GM12872 (cell line): ENCODE results near the gene SRSF8.

ENCODE experiments used
- TF ChIP-seq, protein P1 (sequence below): IDR thresholded peaks from 3 replicates; pipeline ENCODE4 v1.5.1; 2011; ENCODE audit warnings: low read depth, mild to moderate bottlenecking, low read length, moderate library complexity; ENCODE audit not compliant: insufficient read depth

SRSF8 gene

GRCh38 chr11:95058621-95059020, 8.1 kb upstream of the SRSF8 start:
- TF ChIP-seq, protein P1, sequence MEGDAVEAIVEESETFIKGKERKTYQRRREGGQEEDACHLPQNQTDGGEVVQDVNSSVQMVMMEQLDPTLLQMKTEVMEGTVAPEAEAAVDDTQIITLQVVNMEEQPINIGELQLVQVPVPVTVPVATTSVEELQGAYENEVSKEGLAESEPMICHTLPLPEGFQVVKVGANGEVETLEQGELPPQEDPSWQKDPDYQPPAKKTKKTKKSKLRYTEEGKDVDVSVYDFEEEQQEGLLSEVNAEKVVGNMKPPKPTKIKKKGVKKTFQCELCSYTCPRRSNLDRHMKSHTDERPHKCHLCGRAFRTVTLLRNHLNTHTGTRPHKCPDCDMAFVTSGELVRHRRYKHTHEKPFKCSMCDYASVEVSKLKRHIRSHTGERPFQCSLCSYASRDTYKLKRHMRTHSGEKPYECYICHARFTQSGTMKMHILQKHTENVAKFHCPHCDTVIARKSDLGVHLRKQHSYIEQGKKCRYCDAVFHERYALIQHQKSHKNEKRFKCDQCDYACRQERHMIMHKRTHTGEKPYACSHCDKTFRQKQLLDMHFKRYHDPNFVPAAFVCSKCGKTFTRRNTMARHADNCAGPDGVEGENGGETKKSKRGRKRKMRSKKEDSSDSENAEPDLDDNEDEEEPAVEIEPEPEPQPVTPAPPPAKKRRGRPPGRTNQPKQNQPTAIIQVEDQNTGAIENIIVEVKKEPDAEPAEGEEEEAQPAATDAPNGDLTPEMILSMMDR = no peak

DNA sequence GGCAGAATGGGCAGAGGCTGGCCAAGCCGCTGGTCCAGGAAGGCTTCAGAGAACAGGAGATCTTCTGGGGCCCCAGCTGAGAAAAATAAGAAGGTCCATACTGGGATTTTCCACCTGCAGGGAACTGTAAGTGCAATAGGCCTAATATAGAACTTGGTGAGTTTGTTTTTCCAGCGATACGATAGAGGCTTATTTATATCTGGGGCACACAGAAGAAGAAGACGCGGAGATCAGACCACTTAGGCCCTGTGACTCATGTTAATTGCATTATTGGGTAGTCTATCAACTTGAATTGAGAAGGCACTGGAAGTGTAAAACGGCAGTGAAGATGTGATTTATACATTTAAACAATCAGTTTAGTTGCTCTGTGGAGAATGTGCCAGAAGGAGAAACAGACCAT, 7.7 kb upstream of the SRSF8 start:
- TF ChIP-seq, protein P1 = no peak

GRCh38 chr11:95065336-95065735, 1.4 kb upstream of the SRSF8 start:
- TF ChIP-seq, protein P1 = no peak

GRCh38 chr11:95067039-95067840, 521 bp downstream of the SRSF8 start:
- TF ChIP-seq, protein P1 = peak; percentile 62

DNA sequence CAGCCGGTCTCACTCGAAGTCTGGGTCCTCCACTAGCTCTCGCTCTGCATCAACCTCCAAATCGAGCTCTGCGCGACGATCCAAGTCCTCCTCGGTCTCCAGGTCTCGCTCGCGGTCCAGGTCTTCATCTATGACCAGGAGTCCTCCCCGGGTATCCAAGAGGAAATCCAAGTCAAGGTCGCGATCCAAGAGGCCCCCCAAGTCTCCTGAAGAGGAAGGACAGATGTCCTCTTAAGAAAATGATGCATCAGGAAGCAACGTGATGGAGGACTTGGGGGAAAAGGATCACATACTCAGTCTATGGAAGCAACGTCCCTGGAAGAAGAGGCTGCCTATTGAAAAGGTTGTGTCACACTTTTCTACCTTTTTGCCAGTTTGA, 1.1 kb downstream of the SRSF8 start:
- TF ChIP-seq, protein P1 = no peak

DNA sequence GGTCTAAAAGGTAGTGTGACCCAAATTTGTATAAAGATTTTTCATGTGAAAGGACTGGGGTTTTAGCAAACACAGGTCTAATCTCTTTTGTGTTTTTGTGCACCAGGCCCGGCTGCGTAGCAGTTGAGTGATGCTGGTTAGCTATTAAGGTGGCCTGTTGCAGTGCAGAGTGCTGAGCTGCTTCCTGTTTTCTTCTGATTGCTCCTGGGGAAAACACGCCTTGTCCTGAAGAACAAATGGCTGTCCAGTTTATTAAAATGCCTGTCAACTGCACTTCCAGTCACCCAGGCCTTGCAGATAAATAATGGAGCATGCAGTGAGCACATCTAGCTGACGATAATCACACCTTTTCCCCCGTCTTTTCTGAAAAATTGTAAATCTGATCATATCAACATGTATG, 1.8 kb downstream of the SRSF8 start:
- TF ChIP-seq, protein P1 = no peak

DNA sequence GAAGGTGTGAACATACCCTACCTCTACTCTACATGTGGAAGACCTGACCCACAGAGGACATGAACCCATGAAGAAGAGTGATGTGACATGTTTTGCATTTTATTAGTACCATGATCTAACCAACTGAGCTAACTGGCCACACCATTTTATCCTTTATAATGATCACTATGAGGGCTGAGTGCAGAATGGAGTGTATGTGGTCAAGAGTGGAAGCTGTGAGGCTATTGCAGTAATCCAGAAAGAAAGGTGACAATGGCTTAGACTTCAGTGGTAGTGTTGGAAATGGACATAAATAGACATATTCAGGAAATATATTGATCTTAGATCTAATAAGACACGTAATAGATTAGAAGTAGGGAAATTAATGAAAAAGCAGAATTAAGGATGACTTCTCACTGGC, 3.8 kb downstream of the SRSF8 start:
- TF ChIP-seq, protein P1 = no peak
